OCI-LY1 (cell line): ENCODE measurements around the gene DIAPH1.
A peak's percentile ranks its signal among the peaks of the same experiment; 100 is the strongest.

Experiments used
- H2AFZ ChIP-seq: fragments of 200-600 bp; sonication (generic), shearing (Covaris generic); 2 replicates; pipeline ENCODE4 v1.6.0; 2014; ENCODE audit warnings: antibody characterized with exemption, mild to moderate bottlenecking, low read length
- H3F3A ChIP-seq: fragments of 200-600 bp; sonication (generic), shearing (Covaris generic); 2 replicates; pipeline ENCODE4 v1.6.0; 2014; ENCODE audit warnings: mild to moderate bottlenecking, antibody characterized with exemption, low read length, moderate library complexity; ENCODE audit not compliant: insufficient read depth
- H3K27ac ChIP-seq: fragments of 200-600 bp; sonication (generic); 2 replicates; pipeline ENCODE4 v1.5.1; 2014; ENCODE audit warnings: low read length, mixed run types, mild to moderate bottlenecking, low read depth; ENCODE audit not compliant: poor library complexity, severe bottlenecking
- H3K27me3 ChIP-seq: fragments of 200-600 bp; sonication (generic); 2 replicates; pipeline ENCODE4 v1.6.0; 2014; ENCODE audit warnings: antibody characterized with exemption, mild to moderate bottlenecking, low read length, moderate library complexity; ENCODE audit not compliant: insufficient read depth
- H3K36me3 ChIP-seq: fragments of 200-600 bp; sonication (generic); 2 replicates; pipeline ENCODE4 v1.6.1; 2014; ENCODE audit warnings: mild to moderate bottlenecking, antibody characterized with exemption, low read length, moderate library complexity, mixed read lengths; ENCODE audit not compliant: insufficient read depth
- H3K4me1 ChIP-seq: fragments of 200-600 bp; sonication (generic); 2 replicates; pipeline ENCODE4 v1.5.1; 2014; ENCODE audit warnings: mild to moderate bottlenecking, low read length, moderate library complexity; ENCODE audit not compliant: insufficient read depth, severe bottlenecking
- H3K4me2 ChIP-seq: fragments of 200-600 bp; sonication (generic), shearing (Covaris generic); 2 replicates; pipeline ENCODE4 v1.6.1; 2014; ENCODE audit warnings: low read length
- H3K4me3 ChIP-seq: fragments of 200-600 bp; sonication (generic); 2 replicates; pipeline ENCODE4 v1.5.1; 2014; ENCODE audit warnings: low read length, low read depth, mild to moderate bottlenecking, mixed read lengths; ENCODE audit not compliant: poor library complexity, severe bottlenecking
- H3K79me2 ChIP-seq: fragments of 200-600 bp; shearing (Covaris generic); 2 replicates; pipeline ENCODE4 v1.6.1; 2016; ENCODE audit warnings: mixed run types, low read length, mixed read lengths; ENCODE audit not compliant: insufficient read depth
- H3K9ac ChIP-seq: fragments of 200-600 bp; sonication (generic), shearing (Covaris generic); 2 replicates; pipeline ENCODE4 v1.6.1; 2014; ENCODE audit warnings: mild to moderate bottlenecking, low read length, mixed read lengths
- H3K9me2 ChIP-seq: fragments of 200-600 bp; sonication (generic), shearing (Covaris generic); 2 replicates; pipeline ENCODE4 v1.6.1; 2014; ENCODE audit warnings: low read depth, mild to moderate bottlenecking, low read length, mixed read lengths
- H3K9me3 ChIP-seq: fragments of 200-600 bp; shearing (Covaris generic); 2 replicates; pipeline ENCODE4 v1.6.1; 2014; ENCODE audit warnings: low read length, mixed read lengths
- H4K20me1 ChIP-seq: fragments of 200-600 bp; sonication (generic), shearing (Covaris generic); 2 replicates; pipeline ENCODE4 v1.6.0; 2016; ENCODE audit warnings: mild to moderate bottlenecking, low read length; ENCODE audit not compliant: insufficient read depth
- EZH2 ChIP-seq: fragments of 200-600 bp; sonication (generic), shearing (Covaris generic); IDR thresholded peaks from 2 replicates; pipeline ENCODE4 v1.8.0; 2017; ENCODE audit warnings: borderline replicate concordance, mixed run types, mild to moderate bottlenecking, antibody characterized with exemption, low read length, moderate library complexity, mixed read lengths
- TF ChIP-seq, protein P1 (sequence below): fragments of 200-600 bp; sonication (generic), shearing (Covaris generic); IDR thresholded peaks from 2 replicates; pipeline ENCODE4 v1.5.1; 2017; ENCODE audit warnings: mild to moderate bottlenecking, antibody characterized with exemption, low read length, moderate library complexity, mixed read lengths

Gene DIAPH1

DNA sequence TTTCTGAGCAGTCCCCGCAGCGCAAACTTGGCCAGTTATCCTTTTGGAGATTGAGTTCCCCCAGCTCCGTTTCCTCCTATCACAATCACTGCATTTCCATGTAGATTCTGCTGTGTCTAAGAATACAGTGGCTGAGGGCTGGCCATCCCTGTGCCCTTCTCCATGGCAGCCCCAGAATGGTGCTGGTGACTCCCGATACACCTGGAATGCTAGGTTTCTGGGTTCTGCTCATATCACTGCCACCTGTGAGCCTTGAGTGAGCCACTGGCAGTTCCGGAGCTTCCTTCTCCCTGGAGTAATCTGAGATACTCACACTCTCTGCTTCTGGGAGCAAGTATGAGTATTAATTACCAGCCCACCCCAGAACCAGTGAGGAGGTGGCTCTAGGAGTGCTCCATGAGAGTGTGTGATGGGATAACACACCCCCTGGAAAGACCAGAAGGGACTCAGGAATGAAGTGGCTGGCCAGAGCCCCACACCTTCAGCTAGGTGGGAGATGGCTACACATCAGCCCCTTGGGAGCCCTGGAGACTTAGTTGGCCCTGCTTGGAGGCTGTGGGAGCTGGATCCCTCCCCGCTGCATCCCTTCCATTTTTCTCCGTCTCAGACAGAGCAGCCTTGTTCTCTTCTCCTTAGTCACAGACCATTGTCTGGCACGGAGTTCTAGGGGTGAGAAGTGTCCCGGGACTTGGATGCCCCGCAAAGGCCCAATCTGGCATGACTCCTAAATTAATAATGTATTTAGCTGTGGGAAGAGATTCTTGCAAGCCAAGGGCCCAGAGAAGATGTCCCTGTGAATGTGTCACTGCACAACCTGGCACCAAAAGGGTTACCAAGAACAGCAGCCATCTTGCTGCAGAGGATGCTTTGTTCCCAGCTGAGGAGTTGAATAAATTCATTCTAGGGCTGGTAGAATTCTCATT is 125.0 kb downstream of the DIAPH1 start:
- Histone ChIP-seq H3K27ac (no peak overlapping the region), H3K4me1 (no peaks in the 10 kb centered on the region), H3K79me2 (no peaks in the 10 kb centered on the region), H3K4me2 (no peak overlapping the region), H3K9ac (no peak overlapping the region), H3F3A (no peaks in the 10 kb centered on the region), H3K36me3 (no peaks in the 10 kb centered on the region), H3K27me3 (no peaks in the 10 kb centered on the region), H4K20me1 (no peaks in the 10 kb centered on the region), H2AFZ (no peak overlapping the region), H3K4me3 (no peak overlapping the region), H3K9me3 (no peaks in the 10 kb centered on the region), H3K9me2 (no peaks in the 10 kb centered on the region)
- TF ChIP-seq, protein P1, sequence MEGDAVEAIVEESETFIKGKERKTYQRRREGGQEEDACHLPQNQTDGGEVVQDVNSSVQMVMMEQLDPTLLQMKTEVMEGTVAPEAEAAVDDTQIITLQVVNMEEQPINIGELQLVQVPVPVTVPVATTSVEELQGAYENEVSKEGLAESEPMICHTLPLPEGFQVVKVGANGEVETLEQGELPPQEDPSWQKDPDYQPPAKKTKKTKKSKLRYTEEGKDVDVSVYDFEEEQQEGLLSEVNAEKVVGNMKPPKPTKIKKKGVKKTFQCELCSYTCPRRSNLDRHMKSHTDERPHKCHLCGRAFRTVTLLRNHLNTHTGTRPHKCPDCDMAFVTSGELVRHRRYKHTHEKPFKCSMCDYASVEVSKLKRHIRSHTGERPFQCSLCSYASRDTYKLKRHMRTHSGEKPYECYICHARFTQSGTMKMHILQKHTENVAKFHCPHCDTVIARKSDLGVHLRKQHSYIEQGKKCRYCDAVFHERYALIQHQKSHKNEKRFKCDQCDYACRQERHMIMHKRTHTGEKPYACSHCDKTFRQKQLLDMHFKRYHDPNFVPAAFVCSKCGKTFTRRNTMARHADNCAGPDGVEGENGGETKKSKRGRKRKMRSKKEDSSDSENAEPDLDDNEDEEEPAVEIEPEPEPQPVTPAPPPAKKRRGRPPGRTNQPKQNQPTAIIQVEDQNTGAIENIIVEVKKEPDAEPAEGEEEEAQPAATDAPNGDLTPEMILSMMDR, result no peak
- no peak for TF ChIP-seq EZH2

DNA sequence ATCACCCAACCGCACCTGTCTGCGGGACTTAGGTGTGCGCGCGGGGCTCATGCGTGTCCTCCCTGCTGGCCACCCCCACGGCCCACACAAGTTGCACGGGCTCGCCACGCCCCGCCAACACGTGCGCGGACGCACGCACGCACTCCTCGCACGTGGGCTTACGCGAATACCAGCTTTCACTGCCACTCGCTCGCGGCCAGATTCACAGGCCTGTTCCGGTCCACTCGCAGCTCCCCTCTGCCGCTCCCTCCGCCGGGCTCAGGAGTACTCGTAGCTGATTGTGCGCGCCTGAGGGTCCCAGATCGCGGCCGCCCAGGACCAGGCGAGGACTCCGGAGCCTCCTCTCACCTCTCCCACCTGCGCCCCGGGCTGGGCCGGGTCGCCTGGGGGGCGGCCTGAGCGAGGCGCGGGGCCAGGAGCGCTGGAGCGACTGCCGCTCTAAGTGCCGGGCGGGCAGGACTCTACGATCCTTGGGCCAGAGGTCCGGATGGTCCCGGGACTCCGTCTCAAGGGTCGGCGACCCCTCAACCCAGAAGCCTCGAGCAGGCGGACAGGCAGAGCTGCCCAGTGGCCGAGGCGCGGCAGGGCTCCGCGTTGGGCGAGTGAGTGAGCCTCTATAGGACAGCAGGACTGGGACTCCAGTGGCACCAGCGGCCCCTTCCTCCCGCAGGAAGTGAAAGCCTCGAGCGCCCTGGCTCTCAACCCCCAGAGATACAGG is 126.5 kb downstream of the DIAPH1 start:
- Histone ChIP-seq H3K9me2 (no peaks in the 10 kb centered on the region), H3F3A (no peaks in the 10 kb centered on the region), H3K36me3 (no peaks in the 10 kb centered on the region), H3K9ac (no peak overlapping the region), H2AFZ (no peak overlapping the region), H3K27me3 (no peaks in the 10 kb centered on the region), H3K4me3 (peak overlapping the region; percentile 34), H3K79me2 (no peaks in the 10 kb centered on the region), H3K4me2 (peak overlapping the region; percentile 23; the same call in 1 of the 2 replicates), H3K27ac (no peak overlapping the region), H3K4me1 (no peaks in the 10 kb centered on the region), H4K20me1 (no peaks in the 10 kb centered on the region), H3K9me3 (no peaks in the 10 kb centered on the region)
- TF ChIP-seq EZH2, result no peak
- TF ChIP-seq, protein P1, result no peak

DNA sequence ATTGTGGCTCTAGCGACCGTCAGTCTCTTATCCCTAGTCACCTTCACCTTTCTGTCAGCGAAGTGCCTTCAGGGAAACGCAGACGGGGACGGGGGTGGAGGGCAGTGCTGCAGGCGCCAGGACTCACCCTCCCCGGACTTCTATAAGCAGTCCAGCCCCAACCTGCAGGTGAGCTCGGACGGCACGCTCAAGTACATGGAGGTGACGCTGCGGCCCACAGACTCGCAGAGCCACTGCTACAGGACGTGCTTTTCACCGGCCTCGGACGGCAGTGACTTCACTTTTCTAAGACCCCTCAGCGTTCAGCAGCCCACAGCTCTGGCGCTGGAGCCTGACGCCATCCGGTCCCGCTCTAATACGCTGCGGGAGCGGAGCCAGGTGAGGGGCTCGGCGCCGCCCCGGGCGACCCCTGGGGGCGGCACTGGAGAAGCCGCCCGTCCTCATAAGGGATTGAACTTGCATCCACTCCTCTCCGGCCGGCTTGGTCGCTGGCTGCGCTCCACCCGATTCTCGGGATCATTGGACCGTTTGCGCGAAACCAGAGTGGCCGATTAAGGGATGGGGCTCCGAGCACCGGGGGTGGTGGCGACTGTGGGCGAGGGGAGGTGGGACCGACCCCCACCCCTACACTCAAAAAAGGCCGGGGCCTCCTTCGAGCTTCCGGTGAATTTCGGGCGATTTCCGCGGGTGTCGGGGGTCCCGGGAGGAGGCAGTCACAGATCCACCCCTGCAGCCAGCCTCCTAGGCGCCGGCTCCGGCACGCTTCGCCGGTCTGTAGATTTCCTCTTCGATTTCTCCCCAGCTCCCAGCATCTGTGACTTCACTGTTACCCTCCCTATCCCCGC is 127.3 kb downstream of the DIAPH1 start:
- Histone ChIP-seq H3K9me3 (no peaks in the 10 kb centered on the region), H3K4me2 (peak overlapping the region; percentile 23; the same call in 1 of the 2 replicates), H3K79me2 (no peaks in the 10 kb centered on the region), H3K9me2 (no peaks in the 10 kb centered on the region), H3K36me3 (no peaks in the 10 kb centered on the region), H3K4me3 (peak overlapping the region; percentile 34), H3K9ac (no peak overlapping the region), H3K4me1 (no peaks in the 10 kb centered on the region), H3K27me3 (no peaks in the 10 kb centered on the region), H3F3A (no peaks in the 10 kb centered on the region), H3K27ac (no peak overlapping the region), H2AFZ (no peak overlapping the region), H4K20me1 (no peaks in the 10 kb centered on the region)
- TF ChIP-seq EZH2, result no peak
- TF ChIP-seq, protein P1, result no peak
